HG02678 (cell line): ENCODE data around the gene LCN1.
"Not testable (repeated sequence)": the region's sequence is repeated elsewhere in the genome, so short reads cannot be mapped to it uniquely, and the experiment has no call there.

Source experiments
- ATAC-seq: cut with Tn5 transposase; IDR thresholded peaks from one replicate; pipeline ENCODE4 v1.9.1; 2021; ENCODE audit warnings: mild to moderate bottlenecking, moderate library complexity; ENCODE audit not compliant: unreplicated experiment

LCN1 gene

DNA sequence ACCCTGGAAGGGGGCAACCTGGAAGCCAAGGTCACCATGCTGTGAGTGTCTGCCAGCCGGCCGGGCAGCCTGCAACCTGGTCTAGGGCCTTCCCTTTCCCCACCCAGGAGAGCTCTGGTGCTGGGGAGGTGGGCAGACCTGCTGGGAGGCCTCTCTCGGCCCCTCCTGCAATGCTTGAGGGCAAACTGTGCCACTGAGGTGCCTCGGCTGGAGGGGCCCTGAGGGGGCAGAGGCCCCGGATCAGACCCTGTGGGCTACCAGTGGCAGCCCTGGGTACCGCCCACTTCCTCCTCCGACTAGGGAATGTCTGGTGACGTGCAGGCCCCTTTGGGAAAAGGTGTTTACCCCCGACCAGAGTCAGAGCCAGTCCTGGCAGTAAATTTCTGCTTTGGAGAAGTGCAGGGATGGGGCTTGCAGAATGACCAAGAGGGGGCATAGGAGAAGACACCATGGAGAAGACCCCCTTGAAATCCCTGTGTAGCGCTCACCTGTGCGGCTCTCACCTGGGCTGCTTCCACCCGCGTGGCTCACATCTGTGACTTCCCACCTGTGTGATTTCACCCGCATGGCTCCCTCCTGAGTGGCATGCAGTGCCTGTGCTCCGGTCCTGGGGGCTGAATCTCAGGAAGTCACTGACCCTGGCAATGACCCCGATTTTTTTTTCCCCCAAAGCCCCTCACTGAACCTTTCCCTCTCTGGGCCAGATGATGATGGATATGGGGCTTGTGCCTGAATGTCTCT, 1.1 kb downstream of the LCN1 start:
- no peak for ATAC-seq

DNA sequence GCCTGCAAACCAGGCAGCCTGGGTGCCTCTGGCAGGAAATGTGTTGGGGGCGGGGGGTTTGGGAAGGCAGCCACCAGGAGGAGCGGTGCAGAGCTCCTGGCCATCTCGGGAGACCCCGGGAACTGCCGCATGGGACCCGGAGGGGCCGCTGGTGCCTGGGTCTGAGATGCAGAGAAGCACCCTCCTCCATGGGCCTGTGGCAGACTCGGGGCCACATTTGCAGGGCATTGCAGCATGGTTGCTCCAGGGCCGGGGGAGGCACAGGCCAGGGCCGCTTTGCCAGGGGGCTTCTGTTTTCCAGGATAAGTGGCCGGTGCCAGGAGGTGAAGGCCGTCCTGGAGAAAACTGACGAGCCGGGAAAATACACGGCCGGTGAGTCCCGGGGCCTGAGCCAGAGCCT, 1.7 kb downstream of the LCN1 start:
- no peak for ATAC-seq

DNA sequence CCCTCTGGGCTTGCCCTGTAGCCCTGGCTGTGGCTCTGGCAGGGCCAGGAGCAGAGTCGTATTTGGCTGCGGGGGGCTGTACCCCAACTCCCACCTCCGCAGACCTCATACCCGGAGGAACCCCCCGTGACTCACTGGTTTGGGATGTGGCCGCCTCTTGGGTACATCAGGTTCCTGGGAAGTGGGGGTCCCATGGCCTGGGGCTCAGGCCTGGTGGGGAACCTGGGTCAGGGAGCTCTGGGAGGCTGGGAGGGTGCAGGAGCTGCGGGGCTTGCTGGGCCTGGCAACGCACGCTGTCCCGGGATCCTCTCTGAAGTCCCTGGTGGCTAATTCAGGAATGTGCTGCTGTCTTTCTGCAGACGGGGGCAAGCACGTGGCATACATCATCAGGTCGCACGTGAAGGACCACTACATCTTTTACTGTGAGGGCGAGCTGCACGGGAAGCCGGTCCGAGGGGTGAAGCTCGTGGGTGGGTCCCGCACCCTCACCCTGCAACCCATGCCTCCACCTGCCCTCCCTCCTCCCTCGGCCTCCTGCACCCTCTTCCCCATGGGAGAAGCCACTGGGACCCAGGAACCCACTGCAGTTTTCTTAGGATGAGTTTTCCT, 2.4 kb downstream of the LCN1 start:
- ATAC-seq: no peak

DNA sequence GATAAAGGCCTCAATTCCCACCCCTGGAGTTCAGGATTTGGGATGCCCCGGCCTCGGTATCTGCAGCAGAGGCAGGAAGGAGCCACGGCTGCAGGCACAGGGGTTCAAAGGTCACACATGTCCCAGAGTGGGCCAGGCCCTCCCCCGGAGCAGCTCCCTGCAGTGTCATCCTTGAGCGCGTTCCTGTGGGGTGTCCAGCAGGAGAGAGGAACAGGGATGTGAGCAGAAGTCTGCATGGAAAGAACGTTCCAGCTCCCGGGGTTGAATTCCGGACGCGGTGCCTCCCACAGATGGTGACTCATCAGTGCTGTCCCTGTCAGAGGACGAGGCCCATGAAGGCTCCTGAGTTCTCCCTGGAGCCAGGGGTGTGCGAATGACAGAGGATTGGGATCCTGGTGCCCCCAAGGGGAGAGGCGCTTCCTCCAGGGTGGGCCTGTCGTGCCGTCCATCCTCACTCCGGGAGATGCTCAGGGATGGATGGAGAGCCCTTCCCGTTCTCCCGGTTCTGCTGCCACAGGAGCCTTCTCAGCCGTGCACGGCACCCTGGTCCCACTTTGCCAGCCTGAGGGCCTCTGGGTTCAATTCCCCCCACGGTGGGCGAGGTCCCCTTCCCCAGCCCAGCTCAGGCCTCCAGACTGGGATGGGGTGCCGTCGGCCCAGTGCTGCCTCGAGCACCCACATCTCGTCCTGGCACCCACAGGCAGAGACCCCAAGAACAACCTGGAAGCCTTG, 3.1 kb downstream of the LCN1 start:
- ATAC-seq: no peak

DNA sequence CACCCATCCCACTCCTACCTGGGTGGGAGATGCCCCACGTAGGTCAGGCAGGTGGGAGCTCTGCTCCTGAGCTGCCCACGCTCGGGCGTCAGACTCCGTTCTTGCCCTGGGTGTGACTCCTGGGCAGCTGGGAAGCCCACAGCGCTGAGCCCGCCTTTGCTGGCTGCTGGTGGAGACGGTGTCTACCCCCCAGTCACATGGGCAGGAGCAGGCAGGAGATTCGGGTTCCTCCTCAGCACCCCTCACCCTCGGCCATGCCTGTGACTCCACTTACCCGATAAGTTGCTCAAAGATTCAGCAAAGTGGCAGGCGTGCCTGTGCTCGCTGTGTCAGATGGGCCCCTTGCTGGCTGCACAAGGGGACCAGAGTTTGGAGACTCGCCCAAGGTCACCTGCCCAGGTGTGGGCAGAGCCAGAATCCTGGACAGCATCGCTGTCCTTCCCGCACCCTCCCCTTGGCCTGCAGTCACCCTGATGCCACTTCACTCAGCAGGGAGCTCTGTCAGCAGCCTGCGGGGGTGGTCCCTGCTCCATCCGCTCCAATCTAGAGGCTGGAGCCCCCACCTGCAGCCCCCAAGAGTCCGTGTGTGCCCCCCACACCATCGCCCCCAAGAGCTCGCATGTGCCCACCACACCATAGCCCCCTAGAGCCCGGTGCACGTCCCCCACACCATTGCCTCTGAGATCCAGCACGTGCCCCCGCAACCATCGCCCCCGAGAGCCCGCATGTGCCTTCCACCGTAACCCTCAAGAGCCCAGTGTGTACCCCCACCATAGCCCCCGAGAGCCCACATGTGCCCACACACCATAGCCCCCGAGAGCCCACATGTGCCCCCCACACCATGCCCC, 4.2 kb downstream of the LCN1 start:
- no peak for ATAC-seq

DNA sequence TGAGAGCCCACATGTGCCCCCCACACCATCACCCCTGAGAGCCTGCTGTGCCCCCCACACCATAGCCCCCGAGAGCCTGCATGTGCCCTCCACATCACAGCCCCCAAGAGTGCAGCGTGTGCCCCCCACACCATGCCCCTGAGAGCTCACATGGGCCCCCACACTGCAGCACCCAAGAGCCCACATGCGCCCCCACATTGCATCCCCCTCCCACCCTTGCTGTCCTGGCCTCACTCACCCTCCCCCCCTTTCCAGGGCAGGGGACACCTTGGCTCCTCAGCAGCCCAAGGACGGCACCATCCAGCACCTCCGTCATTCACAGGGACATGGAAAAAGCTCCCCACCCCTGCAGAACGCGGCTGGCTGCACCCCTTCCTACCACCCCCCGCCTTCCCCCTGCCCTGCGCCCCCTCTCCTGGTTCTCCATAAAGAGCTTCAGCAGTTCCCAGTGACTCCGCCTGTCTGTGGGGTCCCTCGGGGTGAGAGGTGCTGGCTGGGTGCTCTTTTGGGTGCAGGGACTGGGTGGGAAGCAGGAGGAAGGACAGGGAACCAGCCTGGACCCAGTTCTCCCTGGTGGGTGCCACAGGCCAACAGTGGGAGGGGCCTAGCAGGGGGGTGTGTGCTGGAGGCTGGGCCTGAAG, 5.0 kb downstream of the LCN1 start:
- ATAC-seq: no peak

DNA sequence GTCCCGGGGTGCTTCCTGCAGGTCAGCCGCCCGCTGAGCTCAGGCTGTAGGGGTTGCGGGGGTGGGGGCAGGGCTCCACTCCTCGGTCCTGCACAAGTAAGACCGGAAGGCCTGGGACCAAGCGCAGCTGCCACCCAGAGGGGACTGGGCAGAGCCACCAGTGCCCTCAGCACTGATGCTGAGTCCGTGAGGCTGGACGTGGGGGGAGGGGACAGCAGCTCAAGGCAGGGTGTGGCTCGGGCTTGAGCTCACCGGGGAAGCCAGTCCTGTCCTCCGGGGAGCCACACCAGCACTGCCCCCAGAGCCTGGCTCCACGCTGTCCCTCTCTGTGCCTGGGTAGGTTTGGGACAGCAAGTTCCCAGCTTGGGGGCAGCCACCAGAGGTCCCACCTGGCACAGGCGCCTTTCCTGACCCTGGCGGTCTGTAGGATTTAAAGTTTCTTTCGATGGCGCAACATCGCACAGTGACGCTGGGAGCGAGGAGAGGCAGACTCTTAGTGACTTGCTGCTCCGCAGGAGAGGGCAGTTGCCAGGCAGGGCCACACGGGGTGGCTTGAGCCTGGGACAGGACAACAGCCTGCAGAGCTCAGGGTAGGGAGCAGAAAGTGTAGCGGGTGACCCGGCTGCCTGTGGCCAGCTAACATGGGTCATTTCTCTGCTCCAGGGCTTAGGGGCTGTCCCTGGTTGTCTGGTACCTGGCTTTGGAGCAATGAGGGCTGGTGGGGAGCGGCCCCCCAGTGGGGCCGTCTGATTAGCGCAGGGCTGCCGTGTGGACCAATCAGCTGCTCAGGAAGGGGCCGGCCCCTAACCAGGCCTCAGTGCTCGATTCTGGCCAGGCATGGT, 5.7 kb downstream of the LCN1 start:
- ATAC-seq: no peak

DNA sequence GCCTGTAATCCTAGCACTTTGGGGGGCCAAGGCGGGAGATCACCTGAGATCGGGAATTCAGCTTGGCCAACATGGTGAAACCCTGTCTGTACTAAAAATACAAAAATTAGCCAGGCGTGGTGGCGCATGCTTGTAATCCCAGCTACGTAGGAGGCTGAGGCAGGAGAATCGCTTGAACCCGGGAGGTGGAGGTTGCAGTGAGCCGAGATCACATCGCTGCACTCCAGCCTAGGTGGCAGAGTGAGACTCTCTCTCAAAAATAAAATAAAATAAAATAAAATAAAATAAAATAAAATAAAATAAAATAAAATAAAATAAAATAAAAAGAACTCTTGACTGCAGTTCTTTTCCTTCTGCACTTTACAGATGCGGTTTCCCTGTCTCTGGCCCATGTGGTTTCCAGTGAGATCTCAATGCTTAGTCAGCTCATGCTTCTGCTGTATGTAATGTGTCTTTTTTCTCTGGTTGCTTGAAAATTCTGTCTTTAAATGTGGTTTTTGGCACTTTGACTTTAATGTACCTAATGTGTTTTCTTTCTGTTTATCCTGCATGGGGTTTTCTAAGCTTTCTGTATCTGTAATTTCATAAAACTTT, 7.7 kb downstream of the LCN1 start:
- not testable (repeated sequence) for ATAC-seq

DNA sequence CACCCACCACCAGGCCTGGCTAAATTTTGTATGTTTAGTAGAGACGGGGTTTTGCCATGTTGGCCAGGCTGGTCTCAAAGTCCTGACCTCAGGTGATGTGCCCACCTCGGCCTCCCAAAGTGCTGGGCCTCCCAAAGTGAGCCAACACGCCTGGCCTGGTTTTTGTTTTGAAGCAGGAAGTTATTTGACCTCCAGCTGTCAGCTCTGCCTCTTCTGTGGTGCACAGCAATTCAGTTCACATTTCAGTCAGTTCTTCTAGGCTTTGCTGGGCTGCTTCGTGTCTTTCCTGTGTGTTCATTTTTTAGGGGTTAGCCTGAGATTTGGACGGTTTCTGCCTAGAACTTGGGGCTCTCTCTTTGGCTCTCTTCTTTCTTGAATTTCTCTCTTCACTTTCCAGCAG, 8.9 kb downstream of the LCN1 start:
- no peak for ATAC-seq

DNA sequence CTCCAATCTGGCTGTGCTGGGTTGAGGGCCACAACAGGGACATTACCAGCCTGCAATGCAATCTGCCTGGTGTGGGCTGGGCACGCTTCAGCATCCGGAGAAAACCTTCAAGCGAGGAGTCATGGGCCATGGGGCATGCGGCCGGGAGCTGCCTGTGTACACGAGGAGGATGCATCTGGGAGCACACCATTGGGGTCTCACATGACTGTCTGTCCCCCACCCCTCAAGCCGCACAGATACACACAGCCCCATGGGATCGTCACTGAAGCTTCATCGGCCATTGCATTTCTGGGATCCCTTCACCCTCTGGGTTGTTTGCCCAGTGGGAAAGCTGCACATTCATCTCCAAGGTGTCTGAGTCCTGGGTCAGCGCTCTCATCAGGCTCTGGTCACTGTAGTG, 9.9 kb downstream of the LCN1 start:
- ATAC-seq: no peak

DNA sequence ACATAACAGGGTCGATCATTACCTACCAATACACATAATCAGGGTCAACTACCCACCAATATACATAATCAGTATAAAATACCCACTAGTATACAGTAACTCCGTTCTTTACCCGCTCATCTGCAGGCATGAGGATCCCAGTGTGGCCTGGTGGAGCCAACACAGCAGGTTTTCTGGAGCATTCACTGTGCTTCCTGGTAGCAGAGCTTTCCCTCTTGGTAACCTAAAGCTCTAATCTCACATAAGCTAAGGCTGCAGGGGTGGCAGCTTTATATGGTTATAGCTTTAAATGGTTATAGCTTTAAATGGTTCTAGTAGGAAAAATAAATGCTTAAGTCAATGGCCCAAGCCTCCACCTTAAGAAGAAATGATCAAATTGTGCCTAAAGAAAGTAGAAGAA, 11.9 kb downstream of the LCN1 start:
- ATAC-seq: no peak

DNA sequence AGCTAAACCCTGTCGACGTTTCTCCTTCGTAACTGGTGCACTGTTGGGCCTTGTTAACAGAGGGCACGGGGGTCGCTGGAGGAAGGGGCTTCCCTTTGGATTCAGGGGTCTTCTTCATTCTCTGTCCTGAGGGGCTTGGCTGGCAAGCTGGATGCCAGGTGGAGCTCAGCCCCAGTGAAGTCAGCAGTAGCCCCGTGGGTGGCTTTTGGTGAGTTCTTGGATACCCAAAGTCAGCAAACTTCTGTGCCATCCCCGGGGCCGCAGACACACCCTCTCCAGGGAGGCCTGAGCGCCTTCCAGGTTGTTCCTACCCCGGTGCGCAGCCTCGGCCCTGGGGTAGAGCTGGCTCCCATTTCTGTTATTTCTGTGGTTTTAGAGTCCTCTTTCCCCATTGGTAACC, 12.4 kb downstream of the LCN1 start:
- no peak for ATAC-seq

DNA sequence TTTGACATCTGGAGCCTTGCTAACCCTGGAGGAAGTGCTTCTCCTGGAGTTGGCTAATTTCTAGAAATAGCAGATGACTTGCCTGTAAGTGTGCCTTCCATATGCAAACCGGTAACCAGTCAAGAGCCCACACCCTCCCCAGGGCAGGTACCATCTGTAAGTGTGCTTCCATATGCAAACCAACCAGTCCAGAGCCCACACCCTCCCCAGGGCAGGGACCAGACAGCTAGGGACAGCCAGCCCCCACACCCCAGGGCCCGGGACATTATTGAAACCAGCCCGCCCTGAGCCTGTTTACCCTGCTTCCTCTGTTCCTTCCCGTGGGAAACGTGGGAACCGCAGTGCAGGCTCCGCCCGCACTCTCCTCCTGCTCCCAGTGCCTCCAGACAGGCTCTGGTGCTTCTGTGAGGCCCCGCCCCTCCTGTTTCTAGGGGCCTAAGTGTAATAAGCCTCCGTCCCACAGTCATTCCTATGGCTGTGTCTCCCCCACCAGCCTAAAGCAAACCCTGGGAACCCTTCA, 13.0 kb downstream of the LCN1 start:
- not testable (repeated sequence) for ATAC-seq

DNA sequence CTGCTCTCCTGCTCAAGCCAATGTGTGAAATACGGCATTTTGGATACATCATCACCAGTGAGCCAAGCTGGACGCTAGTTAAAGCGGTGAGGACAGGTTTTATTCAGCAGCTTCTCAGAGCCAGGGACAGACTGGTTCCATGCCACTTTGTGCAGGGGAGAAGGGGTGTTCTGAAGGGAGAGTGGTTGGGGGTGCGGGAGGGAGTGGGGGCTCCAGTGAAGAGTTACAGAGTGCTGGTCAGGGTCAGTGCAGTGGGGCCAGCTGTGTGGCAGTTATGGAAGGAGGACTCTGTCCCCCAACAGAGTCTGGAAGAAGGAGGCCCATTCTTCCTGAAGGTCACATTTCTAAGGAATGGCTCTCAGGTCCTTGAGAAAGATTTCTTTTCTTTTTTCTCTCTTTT, 13.6 kb downstream of the LCN1 start:
- ATAC-seq: not testable (repeated sequence)

DNA sequence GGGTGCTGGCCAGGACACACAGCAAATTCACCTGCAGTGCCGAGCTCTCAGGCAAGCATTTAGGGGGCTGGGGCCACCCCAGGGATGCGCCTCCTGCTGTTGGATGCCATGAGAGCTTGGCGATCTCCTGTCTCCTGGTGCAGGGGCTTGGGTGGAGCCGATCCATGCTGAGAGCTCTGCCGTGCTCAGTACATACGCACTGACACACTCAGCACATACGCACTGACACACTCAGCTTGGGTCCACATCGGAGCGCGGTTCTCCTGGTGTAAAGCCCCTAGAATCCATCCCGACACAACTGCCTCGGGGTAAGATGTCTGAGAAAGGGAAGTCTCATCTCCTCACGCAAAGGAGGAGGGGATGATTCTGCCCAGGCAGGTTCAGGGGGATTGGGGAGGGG, 14.4 kb downstream of the LCN1 start:
- not testable (repeated sequence) for ATAC-seq

DNA sequence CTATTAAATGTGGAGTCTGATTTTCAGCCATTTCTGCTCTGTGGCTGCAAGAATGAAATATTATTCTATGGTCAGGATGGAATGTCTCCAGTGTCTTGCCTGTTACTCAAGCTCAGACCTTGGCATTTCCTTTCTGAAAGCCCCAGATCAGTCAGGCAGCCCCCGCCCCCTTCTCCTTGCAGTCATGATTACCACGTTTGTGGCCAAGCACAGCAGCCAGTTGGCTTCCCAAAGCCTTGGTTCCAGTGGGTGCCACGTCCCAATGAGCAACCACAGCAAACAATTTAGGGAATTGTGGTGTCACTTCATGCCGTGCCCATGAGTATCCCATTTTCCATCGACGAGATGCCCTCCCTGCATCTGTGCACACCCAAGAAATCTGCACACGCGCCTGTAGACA, 15.0 kb downstream of the LCN1 start:
- ATAC-seq: no peak

DNA sequence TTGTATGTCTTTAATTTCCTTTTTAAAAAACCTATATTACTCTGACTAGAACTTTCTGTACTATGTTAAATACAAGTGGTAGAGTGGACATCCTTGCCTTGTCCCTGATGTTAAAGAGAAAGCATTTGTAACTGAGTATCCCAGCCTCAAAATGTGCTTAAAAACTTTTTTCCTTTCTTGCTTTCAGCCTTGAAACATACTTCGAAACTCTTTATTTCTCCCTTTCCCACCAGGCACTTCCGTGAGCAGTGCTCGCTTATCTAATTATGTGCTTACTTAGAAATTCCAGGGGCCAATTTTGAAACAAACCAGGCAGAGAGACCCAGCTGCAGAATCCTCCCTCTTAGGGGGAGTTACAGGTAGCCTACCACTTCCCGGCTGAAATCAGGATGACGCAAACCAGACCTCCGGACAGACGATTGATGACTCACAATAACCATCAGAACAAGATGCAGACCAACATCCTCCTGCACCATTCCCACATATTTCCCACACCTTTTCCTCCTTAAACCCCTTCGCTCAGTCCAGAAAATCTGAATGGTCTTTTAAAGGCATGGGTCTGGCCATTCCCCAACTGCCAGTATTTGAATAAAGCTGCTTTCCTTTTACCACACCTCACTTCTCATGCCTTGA, 22.1 kb downstream of the LCN1 start:
- not testable (repeated sequence) for ATAC-seq

DNA sequence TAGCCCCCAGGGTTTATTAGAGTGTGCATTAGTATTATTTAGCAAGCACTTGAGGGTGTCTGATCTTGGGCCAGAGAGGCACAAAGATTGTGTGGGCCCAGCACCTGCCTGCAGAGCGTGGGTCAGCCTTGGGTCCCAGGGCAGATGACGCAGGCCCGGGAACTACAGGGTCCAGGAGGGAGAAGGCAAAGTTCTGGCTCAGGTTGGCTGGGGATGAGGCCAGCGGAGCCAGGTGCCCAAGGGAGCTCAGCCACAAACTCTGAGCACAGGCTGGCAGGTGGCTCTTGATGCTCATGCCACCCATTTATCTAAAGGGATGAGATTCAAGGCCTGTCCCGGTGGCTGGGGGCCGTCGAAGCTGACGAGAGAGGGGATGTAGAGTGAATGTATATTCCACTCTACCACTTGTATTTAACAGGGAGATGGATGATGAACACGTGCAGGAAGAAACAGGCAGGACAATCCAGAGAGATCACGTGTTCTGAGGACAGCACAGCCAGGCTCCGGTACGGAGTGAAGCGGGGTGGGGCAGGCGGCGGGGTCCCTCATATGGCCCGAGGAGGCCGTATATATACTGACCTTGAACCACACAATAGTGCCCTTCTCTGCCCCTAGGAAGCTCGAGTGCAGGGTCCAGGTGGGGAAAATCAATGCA, 23.9 kb downstream of the LCN1 start:
- no peak for ATAC-seq
